Gastroesophageal sphincter (tissue), 4 donors: ENCODE measurements around the gene SSX5. TPM values are rescaled to one million over a fixed set of nuclear protein-coding genes. Genes with fewer than 3 reads are reported as not detected.
"Not testable (repeated sequence)": the region's sequence is repeated elsewhere in the genome, so short reads cannot be mapped to it uniquely, and the experiment has no call there.

ENCODE experiments used
- ATAC-seq: fragments of 150-250 bp; one replicate; pipeline ENCODE4 v1.9.1; 2016; ENCODE audit warnings: mild to moderate bottlenecking, moderate library complexity
- H3K27ac ChIP-seq, 4 donors: fragments of 200-600 bp; sonication (generic) in 3 of 4; 1 replicate in 3 of 4; 2 replicates in 1 of 4; pipeline ENCODE4 v1.5.1; 2016 to 2019
- H3K27me3 ChIP-seq: fragments of 200-600 bp; sonication (generic); one replicate; pipeline ENCODE4 v1.5.1; 2019
- H3K36me3 ChIP-seq, 2 donors: fragments of 200-600 bp; sonication (generic); one replicate each; pipeline ENCODE4 v1.5.1; 2019; ENCODE audit warnings: control low read depth in 1 of 2
- H3K4me1 ChIP-seq, 3 donors: fragments of 200-600 bp; sonication (generic); 1 replicate in 2 of 3; 2 replicates in 1 of 3; pipeline ENCODE4 v1.5.1; 2016 to 2019; ENCODE audit warnings: control low read depth in 2 of 3
- H3K4me3 ChIP-seq, 2 donors: fragments of 200-600 bp; sonication (generic); one replicate each; pipeline ENCODE4 v1.5.1; 2019; ENCODE audit warnings: mild to moderate bottlenecking in 1 of 2, moderate library complexity in 1 of 2
- H3K9me3 ChIP-seq, 3 donors: fragments of 200-600 bp; sonication (generic); one replicate each; pipeline ENCODE4 v1.5.1; 2017 to 2019; ENCODE audit warnings: control low read depth in 2 of 3
- CTCF ChIP-seq, 4 experiments: fragments of 200-600 bp in 2 of 4; fragments of 450-650 bp in 2 of 4; sonication (generic) in 1 of 4; IDR thresholded peaks; one replicate each; pipeline ENCODE4 v1.5.1; 2017 to 2019; ENCODE audit warnings: antibody characterized with exemption in 4 of 4, mild to moderate bottlenecking in 2 of 4, moderate library complexity in 2 of 4
- EP300 ChIP-seq: sonication (generic); formaldehyde crosslinking; IDR thresholded peaks from one replicate; pipeline ENCODE4 v1.6.1; 2017; ENCODE audit warnings: antibody characterized with exemption, mild to moderate bottlenecking
- POLR2A ChIP-seq, 2 donors: fragments of 450-650 bp; IDR thresholded peaks; one replicate each; pipeline ENCODE4 v1.6.1; 2017; ENCODE audit warnings: antibody characterized with exemption in 2 of 2, mild to moderate bottlenecking in 2 of 2, moderate library complexity in 1 of 2
- POLR2AphosphoS5 ChIP-seq: sonication (generic); formaldehyde crosslinking; IDR thresholded peaks from one replicate; pipeline ENCODE4 v1.6.1; 2017; ENCODE audit warnings: antibody characterized with exemption
- WGBS, 2 donors: methylation state at CpG; one replicate each; pipeline ENCODE4 v1.1.5; 2018; ENCODE audit warnings: low coverage in 1 of 2; 5-methylcytosine and 5-hydroxymethylcytosine counted together
- total RNA-seq, 4 donors: library from RNA; depleted of rRNA; stranded (reverse); fragments of >200 nt; gene quantifications; one replicate each; pipeline ENCODE4 v1.1.0, GENCODE V29; 2016

SSX5 gene
- total RNA-seq: not detected

GRCh38 chrX:48196745-48197201 is at the start of gene SSX5:
Gene SSX5, minus strand, starts transcription at chrX:48196795. Its CDS starts 1,437 bp downstream, at chrX:48195358.
- Histone ChIP-seq H3K4me3 (no peak within 1 kb of the TSS), H3K27ac (no peak within 1 kb of the TSS), H3K4me1 (no peaks in the 10 kb centered on the region), H3K9me3 (no peaks in the 10 kb centered on the region), H3K36me3 (no peaks in the 10 kb centered on the region), H3K27me3 (no peaks in the 10 kb centered on the region)
- whole genome bisulfite sequencing, 2 donors: 81 to 87% methylated on average over 5 to 9 of the region's 12 CpGs
- TF ChIP-seq POLR2A (IDR thresholded peaks at IDR 0.05): no peak
- TF ChIP-seq POLR2AphosphoS5: no peak
- TF ChIP-seq CTCF (IDR thresholded peaks at IDR 0.05): no peak
- no peak for TF ChIP-seq EP300
- ATAC-seq: no peak

- H3K27me3 ChIP-seq, H3K27ac ChIP-seq, H3K4me1 ChIP-seq, ATAC-seq, H3K36me3 ChIP-seq, H3K4me3 ChIP-seq, H3K9me3 ChIP-seq: not testable (repeated sequence)
- WGBS, 2 donors: 60 to 83% methylated on average over 1 of the region's 4 CpGs
Measured at GRCh38 chrX:48224196-48224595, 27.6 kb upstream of the SSX5 start.

- not testable (repeated sequence) for H3K4me1 ChIP-seq, H3K9me3 ChIP-seq, H3K4me3 ChIP-seq, H3K27ac ChIP-seq, H3K27me3 ChIP-seq, H3K36me3 ChIP-seq, ATAC-seq
- 34% methylated on average over 4 of the region's 4 CpGs; no CpG with 5 or more reads in 1 of the 2 donors for WGBS, 2 donors
Measured at GRCh38 chrX:48214341-48214740, 17.7 kb upstream of the SSX5 start.

GRCh38 chrX:48190024-48190423 is 6.6 kb downstream of the SSX5 start:
- ATAC-seq, H3K4me3 ChIP-seq, H3K4me1 ChIP-seq, H3K27ac ChIP-seq, H3K36me3 ChIP-seq, H3K9me3 ChIP-seq, H3K27me3 ChIP-seq: not testable (repeated sequence)
- WGBS, 2 donors: 52 to 80% methylated on average over 1 to 3 of the region's 5 CpGs

- H3K27ac ChIP-seq, H3K4me1 ChIP-seq, H3K36me3 ChIP-seq, ATAC-seq, H3K9me3 ChIP-seq, H3K27me3 ChIP-seq, H3K4me3 ChIP-seq: not testable (repeated sequence)
- 40% methylated on average over 1 of the region's 5 CpGs; no CpG with 5 or more reads in 1 of the 2 donors for WGBS, 2 donors
Measured at GRCh38 chrX:48181882-48182281, 14.7 kb downstream of the SSX5 start.

- Histone ChIP-seq H3K36me3 (no peaks in the 10 kb centered on the region), H3K27ac (no peak overlapping the region), H3K27me3 (no peaks in the 10 kb centered on the region), H3K9me3 (no peaks in the 10 kb centered on the region), H3K4me1 (no peaks in the 10 kb centered on the region), H3K4me3 (no peak overlapping the region)
- WGBS, 2 donors: 77 to 86% methylated on average over 2 to 3 of the region's 4 CpGs
- ATAC-seq: no peak
- no peak for TF ChIP-seq EP300
- TF ChIP-seq POLR2A (IDR thresholded peaks at IDR 0.05): no peak
- no peak for TF ChIP-seq CTCF (IDR thresholded peaks at IDR 0.05)
- no peak for TF ChIP-seq POLR2AphosphoS5
Measured at GRCh38 chrX:48180811-48181210, 15.8 kb downstream of the SSX5 start.

GRCh38 chrX:48179691-48180090 is 16.9 kb downstream of the SSX5 start:
- TF ChIP-seq POLR2AphosphoS5: no peak
- no peak for TF ChIP-seq POLR2A (IDR thresholded peaks at IDR 0.05)
- TF ChIP-seq EP300: no peak
- TF ChIP-seq CTCF (IDR thresholded peaks at IDR 0.05): no peak
- Histone ChIP-seq H3K4me3 (no peak overlapping the region), H3K27ac (no peak overlapping the region), H3K9me3 (no peaks in the 10 kb centered on the region), H3K36me3 (no peaks in the 10 kb centered on the region), H3K27me3 (no peaks in the 10 kb centered on the region), H3K4me1 (no peaks in the 10 kb centered on the region)
- ATAC-seq: no peak
- WGBS, 2 donors: 63% methylated on average over 2 of the region's 4 CpGs; no CpG with 5 or more reads in 1 of the 2 donors

GRCh38 chrX:48166322-48166721 is 30.3 kb downstream of the SSX5 start:
- H3K27me3 ChIP-seq, H3K9me3 ChIP-seq, ATAC-seq, H3K4me1 ChIP-seq, H3K4me3 ChIP-seq, H3K36me3 ChIP-seq, H3K27ac ChIP-seq: not testable (repeated sequence)
- 73% methylated on average over 4 of the region's 7 CpGs; no CpG with 5 or more reads in 1 of the 2 donors for WGBS, 2 donors
